Progenitor cell of endocrine pancreas (in vitro differentiated cells): Measurements from ENCODE around the gene SYNJ1. TPM values are rescaled to one million over a fixed set of nuclear protein-coding genes. Genes with fewer than 3 reads are reported as not detected.

Experiments
- DNase-seq: peaks from one replicate; pipeline ENCODE4 v3.0.0; 2021; ENCODE audit warnings: low spot score; ENCODE audit not compliant: unreplicated experiment
- H3K27ac Mint-ChIP-seq: 2 replicates; pipeline ENCODE4 v1.8.0; 2021; ENCODE audit warnings: mild to moderate bottlenecking, moderate library complexity, mixed read lengths
- H3K27me3 Mint-ChIP-seq: 2 replicates; pipeline ENCODE4 v1.8.0; 2021; ENCODE audit warnings: mixed read lengths
- H3K36me3 Mint-ChIP-seq: 2 replicates; pipeline ENCODE4 v1.8.0; 2022; ENCODE audit warnings: mixed read lengths; ENCODE audit not compliant: insufficient read depth
- H3K4me1 Mint-ChIP-seq: 2 replicates; pipeline ENCODE4 v1.8.0; 2021; ENCODE audit warnings: low read depth, mixed read lengths
- H3K4me3 Mint-ChIP-seq: 2 replicates; pipeline ENCODE4 v1.8.0; 2021; ENCODE audit warnings: low read depth, mild to moderate bottlenecking, moderate library complexity, mixed read lengths
- H3K9me3 Mint-ChIP-seq: 2 replicates; pipeline ENCODE4 v1.8.0; 2021; ENCODE audit warnings: low read depth, mixed read lengths
- CTCF ChIP-seq: fragments of 200-600 bp; sonication (generic); IDR thresholded peaks from one replicate; pipeline ENCODE4 v1.5.0; 2021; ENCODE audit warnings: antibody characterized with exemption, mild to moderate bottlenecking; ENCODE audit not compliant: unreplicated experiment
- total RNA-seq: library from RNA; stranded (reverse); gene quantifications from 2 replicates; pipeline ENCODE4 v1.2.1, GENCODE V29; 2021

The SYNJ1 gene
- total RNA-seq, 1 donor from 2014 or later = 10.1 TPM

- Mint-ChIP-seq H3K27me3 (no peaks in the 10 kb centered on the region), H3K9me3 (no peaks in the 10 kb centered on the region), H3K36me3 (peaks cover 3% of the 10 kb centered on the region), H3K4me1 (peaks cover under 1% of the 10 kb centered on the region), H3K27ac (no peak overlapping the region), H3K4me3 (no peak overlapping the region)
- DNase-seq = no peak
- TF ChIP-seq CTCF = no peak
These were observed 19.7 kb downstream of the SYNJ1 start for GRCh38 chr21:32708069-32708468.

GRCh38 chr21:32705901-32706300, 21.9 kb downstream of the SYNJ1 start:
- no peak for TF ChIP-seq CTCF
- Mint-ChIP-seq H3K36me3 (peaks cover 3% of the 10 kb centered on the region), H3K9me3 (no peaks in the 10 kb centered on the region), H3K4me1 (peaks cover 13% of the 10 kb centered on the region), H3K27ac (no peak overlapping the region), H3K4me3 (no peak overlapping the region), H3K27me3 (no peaks in the 10 kb centered on the region)
- no peak for DNase-seq

GRCh38 chr21:32705139-32705538, 22.7 kb downstream of the SYNJ1 start:
- H3K27ac Mint-ChIP-seq = no peak overlapping the region
- DNase-seq = no peak
- peaks cover 3% of the 10 kb centered on the region for H3K36me3 Mint-ChIP-seq
- H3K27me3 Mint-ChIP-seq = no peaks in the 10 kb centered on the region
- H3K4me3 Mint-ChIP-seq = no peak overlapping the region
- H3K4me1 Mint-ChIP-seq = peaks cover 13% of the 10 kb centered on the region
- no peak for TF ChIP-seq CTCF
- no peaks in the 10 kb centered on the region for H3K9me3 Mint-ChIP-seq

- Mint-ChIP-seq H3K36me3 (peaks cover 3% of the 10 kb centered on the region), H3K4me1 (peaks cover 13% of the 10 kb centered on the region), H3K27ac (no peak overlapping the region), H3K9me3 (no peaks in the 10 kb centered on the region), H3K4me3 (no peak overlapping the region), H3K27me3 (no peaks in the 10 kb centered on the region)
- DNase-seq = no peak
- no peak for TF ChIP-seq CTCF
These were observed 25.1 kb downstream of the SYNJ1 start for GRCh38 chr21:32702702-32703101.

- DNase-seq = no peak
- H3K9me3 Mint-ChIP-seq = no peaks in the 10 kb centered on the region
- no peak overlapping the region for H3K27ac Mint-ChIP-seq
- H3K4me3 Mint-ChIP-seq = no peak overlapping the region
- H3K4me1 Mint-ChIP-seq = peaks cover 13% of the 10 kb centered on the region
- no peaks in the 10 kb centered on the region for H3K27me3 Mint-ChIP-seq
- TF ChIP-seq CTCF = no peak
- H3K36me3 Mint-ChIP-seq = no peaks in the 10 kb centered on the region
These were observed 28.7 kb downstream of the SYNJ1 start for GRCh38 chr21:32698971-32699693.
